ENCODE data around the gene ZKSCAN2. TPM values are rescaled to one million over a fixed set of nuclear protein-coding genes. Genes with fewer than 3 reads are reported as not detected.
A peak's percentile ranks its signal among the peaks of the same experiment; 100 is the strongest.

Gene ZKSCAN2
- polyA plus RNA-seq, 1 donor (not counting 4 experiments of a cell fraction or from before 2014, with no cell fraction given): 1.8 TPM

DNA sequence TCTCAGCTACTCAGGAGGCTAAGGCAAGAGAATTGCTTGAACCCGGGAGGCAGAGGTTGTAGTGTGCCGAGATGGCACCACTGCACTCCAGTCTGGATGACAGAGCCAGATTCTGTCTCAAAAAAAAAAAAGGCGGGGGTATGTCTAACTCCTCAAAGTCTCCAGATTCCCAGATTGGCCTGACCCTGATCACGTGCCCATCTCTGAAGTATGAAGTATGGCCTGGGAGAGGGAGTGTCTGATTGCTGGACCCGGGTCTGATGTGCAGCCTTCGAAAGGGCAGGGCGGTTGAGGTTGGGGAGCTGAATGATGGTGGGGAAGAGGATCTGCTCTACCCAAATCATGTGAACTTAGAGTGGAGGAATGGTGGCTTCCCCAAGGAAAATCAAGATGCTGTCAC, 58.2 kb downstream of the ZKSCAN2 start:
- Histone ChIP-seq H3K9me1 (ENCODE audit: control insufficient read depth, extremely low read depth, insufficient read depth, low read length) (no peaks in the 10 kb centered on the region), H3K9me3 (ENCODE audit: control insufficient read depth, low read depth, low read length) (no peaks in the 10 kb centered on the region), H3K36me3 (ENCODE audit: control insufficient read depth in 2 of 2, extremely low read depth in 1 of 2, insufficient read depth in 2 of 2, low read length in 2 of 2) (no peaks in the 10 kb centered on the region), H3K27me3 (ENCODE audit: control insufficient read depth, extremely low read depth, insufficient read depth, low read length) (no peaks in the 10 kb centered on the region), H3K27ac (ENCODE audit: control insufficient read depth, insufficient read depth, low read length) (no peak overlapping the region), H4K20me1 (ENCODE audit: control insufficient read depth, extremely low read depth, insufficient read depth, low read length) (no peaks in the 10 kb centered on the region), H3K4me3 (ENCODE audit: control insufficient read depth in 2 of 3, extremely low read depth in 1 of 3, insufficient read depth in 2 of 3, low read depth in 1 of 3, low read length in 3 of 3) (no peak overlapping the region), H3K4me1 (ENCODE audit: control insufficient read depth, extremely low read depth, insufficient read depth, low read length) (no peaks in the 10 kb centered on the region), H3K4me2 (ENCODE audit: control insufficient read depth, extremely low read depth, insufficient read depth, low read depth, low read length) (no peak overlapping the region), H2AFZ (ENCODE audit: control insufficient read depth, low read length) (no peak overlapping the region), H3K9ac (ENCODE audit: control insufficient read depth, extremely low read depth, insufficient read depth, low read length) (no peak overlapping the region), H3K79me2 (ENCODE audit: control insufficient read depth, insufficient read depth, low read length) (no peaks in the 10 kb centered on the region)
- FAIRE-seq (no peak), DNase-seq (ENCODE audit: low read depth, low spot score) (no peak)
- TF ChIP-seq, protein P1, sequence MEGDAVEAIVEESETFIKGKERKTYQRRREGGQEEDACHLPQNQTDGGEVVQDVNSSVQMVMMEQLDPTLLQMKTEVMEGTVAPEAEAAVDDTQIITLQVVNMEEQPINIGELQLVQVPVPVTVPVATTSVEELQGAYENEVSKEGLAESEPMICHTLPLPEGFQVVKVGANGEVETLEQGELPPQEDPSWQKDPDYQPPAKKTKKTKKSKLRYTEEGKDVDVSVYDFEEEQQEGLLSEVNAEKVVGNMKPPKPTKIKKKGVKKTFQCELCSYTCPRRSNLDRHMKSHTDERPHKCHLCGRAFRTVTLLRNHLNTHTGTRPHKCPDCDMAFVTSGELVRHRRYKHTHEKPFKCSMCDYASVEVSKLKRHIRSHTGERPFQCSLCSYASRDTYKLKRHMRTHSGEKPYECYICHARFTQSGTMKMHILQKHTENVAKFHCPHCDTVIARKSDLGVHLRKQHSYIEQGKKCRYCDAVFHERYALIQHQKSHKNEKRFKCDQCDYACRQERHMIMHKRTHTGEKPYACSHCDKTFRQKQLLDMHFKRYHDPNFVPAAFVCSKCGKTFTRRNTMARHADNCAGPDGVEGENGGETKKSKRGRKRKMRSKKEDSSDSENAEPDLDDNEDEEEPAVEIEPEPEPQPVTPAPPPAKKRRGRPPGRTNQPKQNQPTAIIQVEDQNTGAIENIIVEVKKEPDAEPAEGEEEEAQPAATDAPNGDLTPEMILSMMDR (optimal IDR thresholded peaks at IDR 0.05 in 1 of 3, IDR thresholded peaks at IDR 0.05 in 1 of 3, conservative IDR thresholded peaks at IDR 0.05 in 1 of 3; ENCODE audit: extremely low read depth in 1 of 3, insufficient read depth in 2 of 3, low read length in 3 of 3): no peak
- TF ChIP-seq EZH2 (IDR thresholded peaks at IDR 0.05; ENCODE audit: low read length): no peak
- dilution Hi-C loops (cut with MboI; ENCODE audit: extremely low pct_ligation_motif_present, low sequenced_read_pairs): no loop called here

DNA sequence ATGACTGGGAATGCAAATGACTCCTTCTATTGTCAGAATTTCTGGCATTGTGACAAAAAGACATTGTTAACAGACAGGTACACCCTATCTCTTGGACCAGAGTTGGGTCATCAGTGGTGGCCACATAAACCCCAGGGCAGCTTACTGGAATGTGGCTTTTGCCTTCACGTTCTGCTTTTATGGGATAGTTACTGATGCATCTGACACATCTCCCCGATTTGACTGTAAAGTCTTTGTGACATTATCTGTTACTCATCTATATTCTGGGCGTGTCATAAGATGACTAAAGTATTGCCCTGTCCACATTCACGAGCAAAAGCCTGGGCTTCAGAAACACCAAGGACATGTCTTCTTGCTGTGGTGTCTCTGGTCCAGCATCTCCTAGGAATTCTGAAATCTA, 59.6 kb downstream of the ZKSCAN2 start:
- Histone ChIP-seq H3K9ac (ENCODE audit: control insufficient read depth, extremely low read depth, insufficient read depth, low read length) (no peak overlapping the region), H3K9me1 (ENCODE audit: control insufficient read depth, extremely low read depth, insufficient read depth, low read length) (no peaks in the 10 kb centered on the region), H3K9me3 (ENCODE audit: control insufficient read depth, low read depth, low read length) (no peaks in the 10 kb centered on the region), H3K27me3 (ENCODE audit: control insufficient read depth, extremely low read depth, insufficient read depth, low read length) (no peaks in the 10 kb centered on the region), H3K4me2 (ENCODE audit: control insufficient read depth, extremely low read depth, insufficient read depth, low read depth, low read length) (no peak overlapping the region), H3K36me3 (ENCODE audit: control insufficient read depth in 2 of 2, extremely low read depth in 1 of 2, insufficient read depth in 2 of 2, low read length in 2 of 2) (no peaks in the 10 kb centered on the region), H3K79me2 (ENCODE audit: control insufficient read depth, insufficient read depth, low read length) (no peaks in the 10 kb centered on the region), H3K4me1 (ENCODE audit: control insufficient read depth, extremely low read depth, insufficient read depth, low read length) (no peaks in the 10 kb centered on the region), H3K4me3 (ENCODE audit: control insufficient read depth in 2 of 3, extremely low read depth in 1 of 3, insufficient read depth in 2 of 3, low read depth in 1 of 3, low read length in 3 of 3) (no peak overlapping the region), H2AFZ (ENCODE audit: control insufficient read depth, low read length) (no peak overlapping the region), H3K27ac (ENCODE audit: control insufficient read depth, insufficient read depth, low read length) (no peak overlapping the region), H4K20me1 (ENCODE audit: control insufficient read depth, extremely low read depth, insufficient read depth, low read length) (no peaks in the 10 kb centered on the region)
- TF ChIP-seq EZH2 (IDR thresholded peaks at IDR 0.05; ENCODE audit: low read length): no peak
- TF ChIP-seq, protein P1 (optimal IDR thresholded peaks at IDR 0.05 in 1 of 3, IDR thresholded peaks at IDR 0.05 in 1 of 3, conservative IDR thresholded peaks at IDR 0.05 in 1 of 3; ENCODE audit: extremely low read depth in 1 of 3, insufficient read depth in 2 of 3, low read length in 3 of 3): no peak
- dilution Hi-C loops (cut with MboI; ENCODE audit: extremely low pct_ligation_motif_present, low sequenced_read_pairs): no loop called here
- DNase-seq (ENCODE audit: low read depth, low spot score) (peak; percentile 13), FAIRE-seq (no peak)

All from keratinocyte (primary cell).